IMR-90 (cell line): ENCODE results near the gene PALLD. TPM values are rescaled to one million over a fixed set of nuclear protein-coding genes. Genes with fewer than 3 reads are reported as not detected.

Source experiments
- ATAC-seq: fragments of 200-7000 bp; cut with Tn5 transposase; 2 replicates; pipeline ENCODE4 v1.9.1; 2020; ENCODE audit warnings: low read depth, mild to moderate bottlenecking, moderate library complexity
- BruUV-seq: library from RNA; stranded (reverse); fragments of 400-500 nt; replicated peaks from 2 replicates; lab custom pipeline; 2021; lab: Mats Ljungman, UMichigan
- CTCF ChIA-PET: fragments of 300-600 bp; formaldehyde crosslinking; extraction: SDS; loops from one replicate; lab custom pipeline; 2021; ENCODE audit warnings: antibody characterized with exemption; lab: Yijun Ruan, JAX
- POLR2A ChIA-PET: fragments of 300-600 bp; sonication (Branson Sonifier 250); formaldehyde crosslinking; loops from one replicate; lab custom pipeline; 2022; ENCODE audit warnings: antibody characterized with exemption; ENCODE audit not compliant: unreplicated experiment; lab: Charles Lee
- DNase-seq: peaks from one replicate; pipeline ENCODE4 v3.0.0; 2013
- H2AFZ ChIP-seq: replicated peaks from 2 replicates; pipeline ENCODE3; 2013; ENCODE audit warnings: low read length, mild to moderate bottlenecking; ENCODE audit not compliant: poor library complexity
- H2AK5ac ChIP-seq: 2 replicates; pipeline ENCODE4 v1.6.1; 2013; ENCODE audit warnings: low read depth, low read length, inconsistent platforms
- H2AK9ac ChIP-seq: replicated peaks from 2 replicates; pipeline ENCODE3; 2013; ENCODE audit warnings: mild to moderate bottlenecking, low read depth, low read length, moderate library complexity; ENCODE audit not compliant: poor library complexity
- H2BK120ac ChIP-seq: 2 replicates; pipeline ENCODE4 v1.6.1; 2013; ENCODE audit warnings: low read depth, low read length, inconsistent platforms
- H2BK15ac ChIP-seq: 3 replicates; pipeline ENCODE4 v1.6.1; 2013; ENCODE audit warnings: low read depth, low read length, inconsistent platforms
- H2BK20ac ChIP-seq: 2 replicates; pipeline ENCODE4 v1.6.1; 2013; ENCODE audit warnings: low read depth, mild to moderate bottlenecking, inconsistent platforms, low read length, moderate library complexity
- H2BK5ac ChIP-seq: 2 replicates; pipeline ENCODE4 v1.6.1; 2013; ENCODE audit warnings: mild to moderate bottlenecking, low read depth, low read length, inconsistent platforms; ENCODE audit not compliant: poor library complexity, severe bottlenecking
- H3K14ac ChIP-seq: replicated peaks from 2 replicates; pipeline ENCODE4 v1.6.1; 2013; ENCODE audit warnings: low read depth, low read length, inconsistent platforms
- H3K18ac ChIP-seq: 2 replicates; pipeline ENCODE4 v1.6.1; 2013; ENCODE audit warnings: low read depth, low read length, control low read depth
- H3K23ac ChIP-seq: 2 replicates; pipeline ENCODE4 v1.6.1; 2013; ENCODE audit warnings: low read depth, low read length, inconsistent platforms
- H3K27ac ChIP-seq: 2 replicates; pipeline ENCODE4 v1.5.1; 2013; ENCODE audit warnings: mild to moderate bottlenecking, control low read depth, low read length; ENCODE audit not compliant: insufficient read depth
- H3K27me3 ChIP-seq: 2 replicates; pipeline ENCODE4 v1.6.1; 2013; ENCODE audit warnings: low read length; ENCODE audit not compliant: control insufficient read depth, insufficient read depth
- H3K36me3 ChIP-seq: 2 replicates; pipeline ENCODE4 v1.6.1; 2013; ENCODE audit warnings: low read length, mixed read lengths; ENCODE audit not compliant: control insufficient read depth, insufficient read depth
- H3K4ac ChIP-seq: 2 replicates; pipeline ENCODE4 v1.6.1; 2013; ENCODE audit warnings: low read depth, low read length, inconsistent platforms
- H3K4me1 ChIP-seq: 2 replicates; pipeline ENCODE4 v1.6.1; 2013; ENCODE audit warnings: low read length, mixed read lengths; ENCODE audit not compliant: control insufficient read depth, insufficient read depth
- H3K4me2 ChIP-seq: 2 replicates; pipeline ENCODE4 v1.6.1; 2013; ENCODE audit warnings: low read depth, mild to moderate bottlenecking, control low read depth, low read length, moderate library complexity
- H3K4me3 ChIP-seq: 2 replicates; pipeline ENCODE4 v1.5.1; 2013; ENCODE audit warnings: low read depth, mild to moderate bottlenecking, control low read depth, low read length, moderate library complexity; ENCODE audit not compliant: insufficient read depth
- H3K56ac ChIP-seq: 2 replicates; pipeline ENCODE4 v1.6.1; 2013; ENCODE audit warnings: low read length, inconsistent platforms; ENCODE audit not compliant: insufficient read depth; ENCODE audit errors: extremely low read depth
- H3K79me1 ChIP-seq, 2 experiments: 2 replicates each; pipeline ENCODE4 v1.6.1; 2013; ENCODE audit warnings: low read length in 2 of 2, inconsistent platforms in 1 of 2, low read depth in 1 of 2
- H3K9ac ChIP-seq: 2 replicates; pipeline ENCODE4 v1.6.1; 2013; ENCODE audit warnings: low read depth, low read length, control low read depth
- H3K9me1 ChIP-seq: 2 replicates; pipeline ENCODE4 v1.6.1; 2013; ENCODE audit warnings: low read length, inconsistent platforms; ENCODE audit not compliant: insufficient read depth
- H3K9me3 ChIP-seq: 2 replicates; pipeline ENCODE4 v1.6.1; 2013; ENCODE audit warnings: low read length; ENCODE audit not compliant: control insufficient read depth, insufficient read depth
- H4K20me1 ChIP-seq: 2 replicates; pipeline ENCODE4 v1.6.1; 2013; ENCODE audit warnings: low read length, inconsistent platforms; ENCODE audit not compliant: insufficient read depth
- H4K5ac ChIP-seq: 2 replicates; pipeline ENCODE4 v1.6.1; 2013; ENCODE audit warnings: mild to moderate bottlenecking, low read depth, low read length, control low read depth
- H4K8ac ChIP-seq, 2 experiments: 2 replicates each; pipeline ENCODE4 v1.6.1; 2013; ENCODE audit warnings: low read depth in 2 of 2, low read length in 2 of 2, control low read depth in 1 of 2, inconsistent platforms in 1 of 2
- H4K91ac ChIP-seq: 2 replicates; pipeline ENCODE4 v1.6.1; 2013; ENCODE audit warnings: low read depth, low read length, inconsistent platforms; ENCODE audit not compliant: insufficient read depth
- MAFK ChIP-seq: IDR thresholded peaks from 2 replicates; pipeline ENCODE4 v1.6.1; 2012; ENCODE audit warnings: low read depth, low read length, improper control_type of control experiment
- MXI1 ChIP-seq: IDR thresholded peaks from 2 replicates; pipeline ENCODE4 v1.6.1; 2012; ENCODE audit warnings: low read depth, mild to moderate bottlenecking, low read length, moderate library complexity, borderline replicate concordance
- RAD21 ChIP-seq: IDR thresholded peaks from 2 replicates; pipeline ENCODE4 v1.6.1; 2012; ENCODE audit warnings: low read length, improper control_type of control experiment
- WGBS, 2 experiments: methylation state at CpG; one replicate each; pipeline versions ENCODE4 v1.1.5 to v1.1.7; 2013; ENCODE audit warnings: missing lambda C conversion rate in 2 of 2; ENCODE audit not compliant: insufficient read length in 1 of 2; ENCODE audit errors: extremely low coverage in 2 of 2; 5-methylcytosine and 5-hydroxymethylcytosine counted together
- dilution Hi-C: fragments of 300-500 bp; cut with HindIII; formaldehyde crosslinking; loops from one replicate; pipeline ENCODE4 v1.14.3; 2018; ENCODE audit warnings: low sequenced_read_pairs; ENCODE audit not compliant: unreplicated experiment
- in situ Hi-C: fragments of 300-500 bp; cut with MboI; formaldehyde crosslinking; loops from 3 replicates; pipeline ENCODE4 v1.14.3; 2019; ENCODE audit warnings: low sequenced_read_pairs, inconsistent platforms, mixed read lengths
- intact Hi-C: fragments of 100-400 bp; cut with micrococcal nuclease; formaldehyde crosslinking; loops from 2 replicates; pipeline ENCODE4 v1.10.0; 2022
- polyA plus RNA-seq, 3 experiments: library from polyadenylated mRNA; depleted of rRNA; stranded (reverse); fragments of >200 nt; gene quantifications; 2 replicates each; pipeline ENCODE4 v1.2.3, GENCODE V29; 2012; ENCODE audit warnings: low replicate concordance in 1 of 3
- total RNA-seq: library from RNA; depleted of rRNA; stranded (reverse); fragments of >200 nt; gene quantifications from 2 replicates; pipeline ENCODE4 v1.2.3, GENCODE V29; 2012
- TF ChIP-seq, protein P1 (sequence below): fragments of 150-350 bp; IDR thresholded peaks from 2 replicates; pipeline ENCODE4 v1.6.1; 2016; ENCODE audit warnings: low read depth, mild to moderate bottlenecking, low read length, moderate library complexity, borderline replicate concordance

Gene PALLD
- total and polyA plus RNA-seq, 2 of the 4 experiments (the other 2 are of a cell fraction): 91.0 to 91.9 TPM

DNA sequence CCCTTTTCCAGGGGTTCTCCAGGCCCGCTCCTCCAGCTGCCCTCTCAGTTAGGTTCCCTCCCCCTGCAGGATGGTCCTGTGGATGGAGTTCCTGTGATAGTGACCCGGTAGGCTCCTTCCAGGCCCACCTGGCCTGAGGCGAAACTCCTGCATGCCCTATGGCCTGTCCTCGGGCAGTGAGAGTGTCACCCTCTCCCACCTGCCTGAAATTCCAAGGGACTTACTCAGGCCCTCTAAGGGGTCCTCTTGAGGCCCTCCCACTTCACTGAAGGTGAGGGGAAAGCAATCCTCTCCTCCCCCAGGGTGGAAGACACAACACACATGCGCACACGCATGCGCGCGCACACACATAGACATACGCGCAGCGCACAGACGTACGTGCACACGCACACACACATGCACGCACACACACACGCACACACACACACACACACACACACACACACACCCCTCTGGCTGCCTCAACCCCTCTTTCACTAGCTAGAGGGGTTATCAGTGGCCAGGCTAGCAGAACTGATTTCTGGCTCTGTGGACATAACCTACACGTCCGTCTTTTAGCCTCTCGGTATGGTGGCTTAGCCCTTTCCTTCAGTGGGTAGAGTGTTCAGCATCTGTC is 297.3 kb downstream of the PALLD start:
- no peak overlapping the region for H2AFZ ChIP-seq
- no peak overlapping the region for H3K56ac ChIP-seq
- H2BK15ac ChIP-seq: peak overlapping the region; percentile 18; the same call in 2 of the 3 replicates
- 0 out of 4 replicates have a peak, but pooled peaks cover 0 to 3% of the 10 kb centered on the region in 2 experiments for H3K79me1 ChIP-seq
- intact Hi-C loops (no loop called here), in situ Hi-C loops (no loop called here), dilution Hi-C loops (no loop called here)
- ChIA-PET POLR2A (no interaction called here), CTCF (no interaction called here)
- H4K91ac ChIP-seq: 0 out of 2 replicates have a peak overlapping the region, but pooled peaks have one; percentile 12
- H2AK9ac ChIP-seq: no peak overlapping the region
- peak overlapping the region; percentile 76 for H2BK20ac ChIP-seq
- H2BK5ac ChIP-seq: no peak overlapping the region
- H4K5ac ChIP-seq: peak overlapping the region; percentile 45; the same call in 1 of the 2 replicates
- no peak overlapping the region for H3K9ac ChIP-seq
- no peak overlapping the region for H3K4me3 ChIP-seq
- H3K9me1 ChIP-seq: peaks cover 5% of the 10 kb centered on the region
- no TSS peak for BruUV-seq
- no CpG with 5 or more reads among the region's 20 CpGs for WGBS, 2 experiments
- H4K8ac ChIP-seq: peak overlapping the region in 1 of 2 experiments; percentile 25; a peak in 1 of 4 replicates
- no peak overlapping the region for H3K23ac ChIP-seq
- no peaks in the 10 kb centered on the region for H4K20me1 ChIP-seq
- H2BK120ac ChIP-seq: peak overlapping the region; percentile 59
- no peak overlapping the region for H3K4me2 ChIP-seq
- H3K4me1 ChIP-seq: peaks cover 11% of the 10 kb centered on the region
- DNase-seq: no peak
- no peaks in the 10 kb centered on the region for H3K9me3 ChIP-seq
- peak overlapping the region; percentile 40; the same call in 1 of the 2 replicates for H3K18ac ChIP-seq
- H2AK5ac ChIP-seq: peak overlapping the region; percentile 57
- TF ChIP-seq MAFK (no peak), RAD21 (no peak), MXI1 (no peak)
- TF ChIP-seq, protein P1, sequence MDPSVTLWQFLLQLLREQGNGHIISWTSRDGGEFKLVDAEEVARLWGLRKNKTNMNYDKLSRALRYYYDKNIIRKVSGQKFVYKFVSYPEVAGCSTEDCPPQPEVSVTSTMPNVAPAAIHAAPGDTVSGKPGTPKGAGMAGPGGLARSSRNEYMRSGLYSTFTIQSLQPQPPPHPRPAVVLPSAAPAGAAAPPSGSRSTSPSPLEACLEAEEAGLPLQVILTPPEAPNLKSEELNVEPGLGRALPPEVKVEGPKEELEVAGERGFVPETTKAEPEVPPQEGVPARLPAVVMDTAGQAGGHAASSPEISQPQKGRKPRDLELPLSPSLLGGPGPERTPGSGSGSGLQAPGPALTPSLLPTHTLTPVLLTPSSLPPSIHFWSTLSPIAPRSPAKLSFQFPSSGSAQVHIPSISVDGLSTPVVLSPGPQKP: no peak
- H3K27ac ChIP-seq: no peak overlapping the region
- no peaks in the 10 kb centered on the region for H3K36me3 ChIP-seq
- H3K4ac ChIP-seq: peak overlapping the region; percentile 65
- ATAC-seq: no peak
- no peaks in the 10 kb centered on the region for H3K27me3 ChIP-seq
- H3K14ac ChIP-seq: 0 out of 2 replicates have a peak overlapping the region, but pooled peaks have one; percentile 46
